OCI-M1 (cell line): ENCODE data around the gene HARS2.
"Not testable (repeated sequence)": the region's sequence is repeated elsewhere in the genome, so short reads cannot be mapped to it uniquely, and the experiment has no call there.

Experiments
- DNase-seq: peaks from one replicate; lab custom pipeline; 2025; lab: John Stamatoyannopoulos, UW

The HARS2 gene

DNA sequence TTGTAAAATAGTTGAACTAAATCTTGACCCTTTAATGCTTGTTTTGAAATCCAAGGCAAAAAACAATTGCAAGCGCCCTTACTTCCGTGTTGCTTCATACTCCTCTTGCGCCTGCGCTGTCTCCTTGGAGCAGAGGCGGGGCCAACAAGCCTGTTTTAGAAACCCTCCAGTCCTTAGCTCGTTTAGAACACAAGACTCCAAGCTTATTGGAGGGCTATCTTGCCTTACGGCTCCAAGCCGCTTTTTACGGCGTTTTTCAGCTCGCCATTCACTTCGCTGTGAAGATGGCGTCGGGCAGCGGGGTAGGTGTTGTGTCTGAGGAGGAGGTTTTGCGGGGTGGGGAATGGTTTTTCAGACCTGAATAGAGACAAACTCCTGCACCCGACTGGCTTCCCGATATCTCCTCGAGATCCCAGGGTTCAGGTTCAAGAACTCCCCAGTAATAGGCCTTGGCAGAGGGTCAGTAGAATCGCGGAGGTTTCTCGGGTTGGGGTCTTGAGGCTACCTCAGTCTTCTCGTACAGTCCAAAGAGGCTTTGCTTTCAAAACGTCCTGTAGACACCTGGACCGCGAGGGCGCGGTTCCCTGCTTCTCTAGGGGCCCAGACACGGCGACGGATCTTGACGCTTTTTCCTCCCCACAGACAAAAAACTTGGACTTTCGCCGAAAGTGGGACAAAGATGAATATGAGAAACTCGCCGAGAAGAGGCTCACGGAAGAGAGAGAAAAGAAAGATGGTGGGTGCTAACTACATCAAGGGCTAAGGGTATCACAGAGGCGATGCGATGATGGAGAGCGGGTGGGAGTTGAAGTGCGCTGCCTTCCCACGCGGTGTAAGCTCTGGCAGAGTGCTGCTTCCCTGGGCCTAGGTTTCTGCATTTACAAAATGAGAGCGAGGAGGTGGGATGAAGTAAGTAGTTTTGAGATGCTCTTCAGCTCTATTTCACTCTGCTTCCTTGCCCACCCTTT, 9.2 kb downstream of the HARS2 start, which contains the start of gene ZMAT2:
Gene ZMAT2 (plus strand): TSS at position 271 of the 968 bp plus-strand sequence. CDS start 14 bp downstream, at position 285.
- peak; percentile 98 for DNase-seq

DNA sequence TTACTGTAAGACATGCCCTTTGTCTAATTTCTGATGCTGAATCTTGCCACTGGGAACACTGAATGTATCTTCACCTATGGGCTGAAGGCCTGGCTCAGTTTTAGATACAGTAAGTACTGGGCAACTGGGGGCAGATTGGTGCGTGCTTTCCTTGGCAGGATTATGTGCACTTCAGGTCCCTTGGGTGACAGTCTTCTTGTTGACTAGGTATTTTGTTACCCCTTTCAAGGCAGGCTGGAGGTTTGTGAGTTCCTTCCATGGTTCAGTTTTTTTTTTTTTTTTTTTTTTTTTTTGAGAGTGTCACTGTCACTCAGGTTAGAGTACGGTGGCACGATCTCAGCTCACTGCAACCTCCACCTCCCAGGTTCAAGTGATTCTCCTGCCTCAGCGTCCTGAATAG, 16.6 kb downstream of the HARS2 start:
- DNase-seq: no peak

DNA sequence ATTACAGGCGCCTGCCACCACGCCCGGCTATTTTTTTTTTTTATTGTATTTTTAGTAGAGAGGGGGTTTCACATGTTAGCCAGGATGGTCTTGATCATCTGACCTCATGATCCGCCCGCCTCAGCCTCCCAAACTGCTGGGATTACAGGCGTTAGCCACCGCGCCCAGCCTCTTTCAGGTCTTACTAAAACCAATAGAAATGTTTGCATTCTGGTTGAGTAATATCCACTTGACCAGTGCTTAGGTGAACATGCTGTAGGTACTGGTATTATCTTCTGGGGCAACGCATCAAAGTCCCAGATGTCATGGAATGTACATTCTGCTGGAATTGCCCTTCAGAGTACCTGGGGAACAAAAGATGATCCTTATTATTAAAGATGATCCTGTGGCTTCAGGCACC, 17.5 kb downstream of the HARS2 start:
- not testable (repeated sequence) for DNase-seq

DNA sequence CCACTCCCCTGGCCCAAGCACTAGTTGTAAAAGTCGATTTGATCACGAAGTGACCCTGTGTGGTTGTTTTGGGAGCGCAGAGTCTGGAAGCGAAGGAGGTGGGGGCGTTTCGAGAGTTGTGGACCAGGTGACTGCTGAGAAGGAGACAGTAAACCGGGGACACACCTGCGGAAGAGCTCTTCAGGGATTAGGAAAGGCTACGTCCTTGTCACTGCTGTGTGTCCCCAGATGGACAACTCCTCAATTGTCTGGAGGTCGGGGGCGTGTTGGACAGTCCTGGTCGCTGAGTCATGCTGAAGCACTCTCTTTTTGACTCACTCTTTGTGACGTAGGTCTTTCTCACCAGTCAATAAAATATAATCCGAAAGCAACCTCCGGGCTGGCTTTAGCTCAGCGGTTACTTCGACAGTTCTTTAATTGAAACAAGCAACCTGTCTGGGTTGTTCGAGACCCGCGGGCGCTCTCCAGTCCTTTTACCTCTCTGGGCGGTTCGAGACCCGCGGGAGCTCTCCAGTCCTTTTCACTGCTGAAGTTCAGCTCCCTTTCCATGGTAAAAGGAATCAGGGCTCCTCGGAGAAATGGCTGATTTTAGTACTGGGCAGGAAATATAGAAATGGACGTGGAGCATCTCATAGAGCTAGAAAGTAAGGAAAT, 19.8 kb downstream of the HARS2 start:
- peak; percentile 99 for DNase-seq

DNA sequence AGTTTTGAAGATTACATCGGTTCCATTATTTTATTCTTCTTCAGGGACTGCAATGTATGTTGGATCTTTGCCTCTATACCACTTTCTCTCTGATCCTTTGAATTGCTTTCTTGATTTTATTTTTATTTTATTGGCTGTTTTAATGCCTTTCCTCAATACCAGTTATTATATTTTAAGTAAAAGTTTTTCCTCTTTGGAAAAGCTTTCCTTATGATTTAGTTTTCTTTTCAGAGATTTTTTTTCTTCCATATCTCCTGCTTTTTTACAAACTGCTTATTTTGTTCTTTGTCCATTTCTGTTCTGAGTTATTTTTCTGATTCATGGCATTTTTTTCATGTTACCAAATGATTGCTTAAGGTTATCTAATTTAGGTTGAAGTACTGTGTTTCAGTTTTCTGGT, 20.5 kb downstream of the HARS2 start:
- DNase-seq: no peak

DNA sequence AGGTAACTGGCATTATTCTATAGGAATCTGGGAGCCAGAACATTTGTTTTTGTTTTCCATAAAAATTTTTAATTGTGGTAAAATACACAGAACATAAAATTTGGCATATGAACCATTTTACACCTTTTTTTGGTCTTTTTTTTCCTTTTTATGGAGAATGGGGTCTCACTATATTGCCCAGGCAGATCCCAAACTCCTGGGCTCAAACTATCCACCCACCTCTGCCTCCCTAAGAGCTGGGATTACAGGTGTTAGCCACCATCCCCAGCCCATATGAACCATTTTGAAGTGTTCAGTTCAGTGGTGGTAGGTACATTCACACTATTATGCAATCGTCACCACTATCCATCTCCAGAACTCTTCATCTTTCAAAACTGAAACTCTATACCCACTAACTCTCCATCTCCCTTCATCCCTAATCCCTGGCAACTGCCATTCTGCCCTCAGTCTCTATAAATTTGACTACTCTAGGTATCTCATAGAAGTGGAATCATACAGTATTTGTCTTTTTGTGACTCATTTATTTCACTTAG, 22.4 kb downstream of the HARS2 start:
- no peak for DNase-seq

DNA sequence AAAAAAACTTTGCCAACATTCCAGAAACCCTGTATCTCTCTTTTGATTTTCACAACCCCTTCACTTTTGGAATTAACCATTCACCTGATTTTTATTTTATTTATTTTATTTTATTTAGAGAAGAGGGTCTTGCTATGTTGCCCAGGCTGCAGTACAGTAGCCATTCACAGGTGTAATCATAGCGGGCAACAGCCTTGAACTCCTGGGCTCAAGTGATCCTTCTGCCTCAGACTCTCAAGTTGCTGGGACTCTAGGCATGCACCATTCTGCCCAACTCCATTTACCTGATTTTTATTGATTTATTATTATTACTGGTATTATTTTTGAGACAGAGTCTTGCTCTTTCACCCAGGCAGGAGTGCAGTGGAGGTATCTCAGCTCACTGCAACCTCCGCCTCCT, 25.0 kb downstream of the HARS2 start:
- not testable (repeated sequence) for DNase-seq

DNA sequence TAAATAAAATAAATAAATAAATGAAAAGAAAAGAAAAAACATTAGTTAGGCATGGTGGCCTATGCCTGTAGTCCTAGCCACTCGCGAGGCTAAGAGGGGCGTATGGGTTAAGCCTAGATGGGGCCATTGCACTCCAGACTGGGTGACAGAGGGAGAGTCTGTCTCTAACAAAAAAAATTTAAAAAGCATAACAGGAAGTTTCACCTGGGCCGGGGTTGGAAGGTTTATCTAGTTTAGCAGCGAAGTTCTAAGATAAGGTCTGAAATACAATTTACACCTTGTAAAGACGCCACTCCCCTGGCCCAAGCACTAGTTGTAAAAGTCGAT, 27.0 kb downstream of the HARS2 start:
- no peak for DNase-seq

DNA sequence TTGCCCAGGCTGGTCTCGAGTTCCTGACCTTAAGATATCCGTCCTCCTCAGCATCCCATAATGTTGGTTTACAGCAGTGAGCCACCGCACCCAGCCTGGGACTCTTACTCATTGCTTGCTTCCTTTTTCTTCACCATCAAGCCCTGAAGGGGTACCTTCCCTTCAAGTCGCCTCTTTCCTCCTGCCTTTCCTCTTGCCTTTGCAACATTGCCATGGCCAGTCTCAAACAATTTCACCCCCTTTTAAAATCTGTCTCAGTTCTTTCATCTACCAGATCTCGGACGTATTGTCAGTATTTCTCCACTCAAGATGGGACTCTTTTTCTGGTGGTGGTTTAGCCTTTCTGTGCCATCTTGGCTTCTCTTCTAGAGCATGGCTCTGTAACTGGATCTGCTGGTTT, 29.5 kb downstream of the HARS2 start:
- DNase-seq: peak; percentile 20

DNA sequence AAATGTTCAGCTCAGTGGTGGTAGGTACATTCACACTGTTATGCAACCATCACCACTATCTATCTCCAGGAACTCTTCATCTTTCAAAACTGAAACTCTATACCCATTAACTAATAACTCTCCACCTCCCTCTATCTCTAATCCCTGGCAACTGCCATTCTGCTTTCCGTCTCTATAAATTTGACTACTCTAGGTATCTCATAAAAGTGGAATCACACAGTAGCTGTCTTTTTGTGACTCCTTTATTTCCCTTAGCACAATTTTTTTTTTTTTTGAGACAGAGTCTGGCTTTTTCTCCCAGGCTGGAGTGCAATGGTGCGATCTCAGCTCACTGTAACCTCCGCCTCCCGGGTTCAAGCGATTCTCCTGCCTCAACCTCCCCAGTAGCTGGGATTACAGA, 30.1 kb downstream of the HARS2 start:
- peak; percentile 31 for DNase-seq

DNA sequence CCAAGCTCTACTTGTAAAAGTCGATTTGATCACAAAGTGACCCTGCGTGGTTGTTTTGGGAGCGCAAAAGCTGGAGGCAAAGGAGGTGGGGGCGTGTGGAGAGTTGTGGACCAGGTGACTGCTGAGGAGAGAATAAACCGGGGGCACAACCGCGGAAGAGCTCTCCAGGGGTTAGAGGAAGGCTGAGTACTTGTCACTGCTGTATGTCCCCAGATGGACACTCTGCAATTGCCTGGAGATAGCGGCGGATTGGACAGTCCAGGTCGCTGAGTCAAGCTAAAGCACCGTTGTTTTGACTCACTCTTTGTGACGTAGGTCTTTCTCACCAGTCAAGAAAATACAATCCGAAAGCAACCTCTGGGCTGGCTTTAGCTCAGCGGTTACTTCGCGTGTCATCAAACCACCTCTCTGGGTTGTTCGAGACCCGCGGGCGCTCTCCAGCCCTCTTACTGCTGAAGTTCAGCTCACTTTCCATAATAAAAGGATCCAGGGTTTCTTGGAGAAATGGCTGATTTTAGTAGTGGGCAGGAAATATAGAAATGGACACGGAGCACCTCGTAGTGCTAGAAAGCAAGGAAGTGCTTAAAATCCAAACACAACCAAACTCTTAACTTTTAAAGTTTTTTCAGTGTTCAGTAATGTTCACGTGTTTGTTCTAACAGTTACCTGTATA, 34.7 kb downstream of the HARS2 start:
- peak; percentile 99 for DNase-seq

DNA sequence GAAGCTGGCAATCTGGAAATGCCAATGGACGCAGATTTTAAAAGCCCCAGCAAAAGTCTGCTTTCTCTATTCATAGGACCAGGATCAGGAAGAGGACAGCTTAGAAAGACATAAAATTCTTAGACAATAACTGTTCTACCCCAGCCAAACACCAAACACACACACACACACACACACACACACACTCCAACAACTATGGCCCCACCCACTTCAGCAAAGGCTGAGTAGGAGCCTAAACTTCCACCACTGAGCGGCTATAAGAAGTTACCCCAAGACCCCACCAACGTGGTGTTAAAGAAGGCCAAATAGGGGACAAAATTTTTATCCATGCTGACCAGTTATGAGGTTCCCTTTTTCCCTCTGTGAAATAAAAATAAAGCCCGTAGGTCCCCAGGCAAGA, 41.8 kb downstream of the HARS2 start:
- DNase-seq: no peak

DNA sequence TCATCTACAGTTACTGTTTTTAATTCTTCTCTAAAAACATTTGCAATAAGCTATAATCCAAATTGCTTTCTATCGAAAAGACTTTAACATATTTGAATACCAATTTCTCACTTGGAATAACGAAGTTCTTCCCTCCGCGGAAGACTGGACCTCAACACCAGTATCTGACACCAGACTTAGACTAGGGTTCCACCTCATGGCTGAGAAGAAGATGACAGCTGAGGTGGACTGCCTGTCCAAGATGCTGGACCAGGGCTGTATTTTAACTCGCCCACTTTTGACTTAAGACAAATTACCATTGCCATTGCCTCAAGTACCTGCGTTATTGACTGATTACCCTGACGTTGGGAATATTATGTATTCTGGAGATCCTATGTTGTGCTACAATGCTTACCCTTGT, 43.1 kb downstream of the HARS2 start:
- peak; percentile 24 for DNase-seq

DNA sequence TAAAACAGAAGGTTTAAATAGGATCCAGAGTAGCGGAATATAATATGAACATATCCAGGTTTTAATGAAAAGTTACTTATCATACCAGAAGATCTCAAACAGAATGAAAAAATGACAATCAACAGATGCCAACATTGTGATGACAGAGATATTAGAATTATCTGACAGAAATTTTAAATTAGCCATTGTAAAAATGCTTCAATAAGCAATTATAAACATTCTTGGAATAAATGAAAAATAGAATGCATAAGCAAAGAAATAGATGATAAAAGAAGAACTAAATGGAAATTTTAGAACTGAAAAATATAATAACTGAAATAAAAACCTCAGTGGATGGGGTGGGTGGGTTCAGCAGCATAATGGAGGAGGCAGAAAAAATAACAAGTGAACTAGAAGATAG, 46.2 kb downstream of the HARS2 start:
- DNase-seq: no peak

DNA sequence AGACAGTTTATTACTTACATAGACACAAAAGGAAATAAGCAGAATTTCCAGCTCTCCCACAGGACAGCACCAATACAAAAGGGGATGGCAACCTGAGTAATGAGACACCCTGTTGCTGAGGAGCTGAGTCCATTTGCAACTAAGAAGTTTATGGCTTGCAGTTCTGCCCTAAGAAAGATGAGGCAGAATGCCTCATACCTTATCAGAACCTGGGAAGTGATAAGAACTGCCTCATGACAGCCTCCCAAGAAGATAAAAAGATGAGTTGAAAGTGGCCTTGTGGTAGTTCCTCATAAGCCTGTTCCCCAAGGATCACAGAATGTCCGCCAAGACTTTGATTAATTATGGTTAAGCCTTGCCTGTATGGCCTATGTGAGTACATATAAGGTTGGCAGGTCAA, 50.7 kb downstream of the HARS2 start:
- no peak for DNase-seq
